NCI-H1048 (cell line): ENCODE data around the gene CDC34.

Source experiments
- DNase-seq: peaks from one replicate; lab custom pipeline; 2025; lab: John Stamatoyannopoulos, UW

Gene CDC34

GRCh38 chr19:531753-532560 is at the start of gene CDC34:
Gene CDC34 (plus strand): TSS chr19:531760. CDS start chr19:531932, 172 bp downstream.
- no peak for DNase-seq

DNA sequence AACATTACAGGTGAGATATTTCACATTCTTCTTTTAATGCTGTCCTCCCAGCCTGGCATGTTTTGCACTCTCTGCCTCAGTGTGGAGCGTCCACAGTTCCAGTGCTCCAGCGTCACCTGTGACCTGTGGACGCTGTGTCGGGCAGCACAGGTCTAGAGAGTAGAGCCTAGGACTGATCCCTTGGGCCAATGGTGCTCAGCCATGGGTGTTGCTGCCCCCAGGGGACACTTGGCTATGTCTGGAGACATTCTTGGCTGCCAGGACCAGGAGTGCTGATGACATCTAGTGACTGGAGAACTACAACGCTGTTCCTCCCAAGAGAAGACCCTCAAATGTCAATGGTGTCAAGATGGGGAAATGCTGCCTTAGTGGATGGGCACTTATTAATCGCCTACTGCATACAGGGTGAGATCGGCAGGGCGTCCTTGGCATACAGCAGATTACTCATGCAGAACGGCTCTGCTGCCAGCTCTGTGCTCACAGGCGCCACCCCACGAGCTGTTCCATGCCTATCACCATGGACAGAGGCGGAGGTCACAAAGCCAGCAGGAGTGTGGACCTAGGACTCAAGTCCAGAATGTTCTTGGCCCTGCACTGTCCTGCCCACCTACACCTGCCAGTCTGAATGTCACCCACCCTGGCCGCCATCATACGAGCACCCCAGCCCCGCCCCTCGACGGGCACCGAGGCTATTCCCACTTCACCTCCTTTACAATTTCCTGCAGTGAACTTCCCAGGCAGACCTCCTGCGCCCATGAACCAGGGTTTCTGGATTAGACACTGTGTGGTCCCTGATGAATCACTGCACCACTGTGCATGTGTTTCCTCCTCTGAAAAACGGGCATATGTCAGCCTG is 49.1 kb upstream of the CDC34 start:
- DNase-seq, result no peak

GRCh38 chr19:483332-484072 is 48.1 kb upstream of the CDC34 start:
- DNase-seq, result no peak

- no peak for DNase-seq
Observed at GRCh38 chr19:484494-484893, 47.1 kb upstream of the CDC34 start.

- DNase-seq, result no peak
Observed at GRCh38 chr19:485077-485476, 46.5 kb upstream of the CDC34 start.

DNA sequence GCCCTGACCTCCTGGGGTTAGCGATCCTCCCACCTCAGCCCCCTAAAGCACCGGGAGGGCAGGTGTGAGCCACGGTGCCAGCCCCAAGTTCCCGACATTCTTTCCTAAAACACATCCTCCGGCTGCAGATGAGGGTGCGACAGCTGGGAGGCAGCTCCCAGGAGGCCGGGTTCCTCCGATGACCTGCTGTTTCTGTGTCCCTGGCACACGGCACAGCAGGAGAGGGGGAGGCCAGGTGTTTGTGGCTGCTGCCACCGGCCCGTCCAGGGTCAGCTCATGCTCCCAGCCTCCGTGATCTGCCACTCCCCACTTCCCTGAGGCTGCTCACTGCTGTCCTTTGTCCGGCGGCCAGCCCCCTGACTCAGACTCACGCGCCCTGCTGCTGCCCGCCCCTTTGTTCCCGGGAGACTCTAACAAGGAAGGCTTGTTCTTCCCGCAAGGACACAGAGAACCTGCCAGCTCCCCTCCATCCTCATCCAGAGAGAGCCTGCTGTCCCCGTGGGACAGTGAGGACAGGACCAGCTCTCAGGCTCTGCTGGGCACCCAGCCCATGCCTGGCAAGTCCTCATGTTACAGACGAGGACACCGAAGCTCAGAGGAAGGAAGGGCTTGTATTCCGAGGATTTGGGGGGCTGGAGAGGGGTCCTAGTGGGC is 45.9 kb upstream of the CDC34 start:
- DNase-seq, result no peak

DNA sequence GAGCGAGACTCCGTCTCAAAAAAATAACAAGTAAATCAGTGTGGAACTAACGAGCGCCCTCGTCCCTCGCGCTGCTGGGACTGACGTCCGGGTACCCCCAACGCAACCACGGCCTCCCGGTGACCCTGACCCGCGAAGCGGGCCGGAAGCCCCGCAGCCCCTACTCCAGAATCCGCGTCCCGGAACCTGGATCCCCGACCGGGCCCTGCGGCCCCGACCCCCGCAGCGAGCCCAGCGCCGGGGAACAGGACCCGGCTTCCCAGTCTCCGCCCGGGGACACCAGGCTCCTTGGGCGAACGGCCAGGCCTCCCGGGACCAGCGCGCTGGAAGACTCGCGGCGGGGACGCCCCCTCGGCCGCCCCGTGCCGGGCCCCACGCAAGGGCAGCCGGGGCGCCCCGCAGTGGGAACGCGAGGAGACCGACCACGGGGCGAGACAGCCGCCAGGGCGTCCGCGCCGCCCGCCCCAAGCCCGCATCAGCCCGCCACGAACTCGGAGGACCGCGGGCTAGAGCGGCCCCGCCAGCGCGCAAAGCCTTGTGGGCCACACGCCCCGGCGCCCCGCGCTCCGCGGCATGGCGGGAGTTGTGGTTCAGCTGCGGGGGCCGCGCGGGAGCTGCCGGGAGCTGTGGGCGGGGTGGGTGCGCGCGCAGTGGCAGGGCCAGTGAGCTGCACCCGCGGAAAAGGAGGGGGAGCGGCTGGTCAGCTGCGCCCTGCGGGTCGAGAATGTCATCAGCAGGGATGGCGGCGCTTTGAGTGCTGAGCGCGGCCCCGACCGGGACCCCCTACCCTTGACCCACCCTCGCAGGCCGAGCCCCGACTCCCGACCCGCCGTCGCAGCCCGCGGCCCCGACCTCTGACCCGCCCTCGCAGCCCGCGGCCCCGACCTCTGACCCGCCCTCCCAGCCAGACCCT is 42.8 kb upstream of the CDC34 start:
- DNase-seq, result peak; percentile 75

DNA sequence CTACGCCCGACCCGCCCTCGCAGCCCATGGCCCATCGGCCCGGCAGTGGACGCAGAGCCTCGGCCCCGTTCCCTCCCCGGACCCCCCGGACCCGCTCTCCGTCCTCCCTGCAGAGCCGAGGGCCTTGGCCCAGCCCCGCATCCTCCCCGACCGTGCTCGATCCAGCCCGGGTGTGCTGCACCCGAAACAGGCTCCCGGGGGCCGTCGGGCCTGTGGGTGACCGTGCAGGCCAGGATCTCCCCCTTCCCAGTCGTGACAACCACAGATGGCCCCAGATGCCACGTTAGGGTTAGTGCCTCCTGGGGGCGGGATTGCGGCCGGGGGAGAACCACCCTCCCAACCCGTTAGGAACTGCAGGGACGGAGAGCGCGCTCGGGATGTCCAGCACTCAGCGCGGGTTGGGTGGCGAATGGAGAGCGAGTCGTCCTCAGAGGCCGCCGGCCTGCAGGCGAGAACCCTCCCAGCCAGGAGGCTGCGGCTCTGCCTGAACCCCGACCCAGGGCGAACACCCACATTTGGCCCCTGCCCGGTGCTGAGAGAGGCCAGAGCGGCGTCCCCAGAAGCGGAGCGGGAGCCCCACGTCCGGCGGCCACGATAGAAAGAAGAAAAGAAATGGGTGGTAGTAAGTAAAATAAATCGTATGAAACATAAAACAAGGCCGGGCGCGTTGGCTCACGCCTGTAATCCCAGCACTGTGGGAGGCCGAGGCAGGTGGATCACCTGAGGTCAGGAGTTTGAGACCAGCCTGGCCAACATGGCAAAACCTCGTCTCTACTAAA is 42.0 kb upstream of the CDC34 start:
- DNase-seq, result no peak

- no peak for DNase-seq
Observed at GRCh38 chr19:491146-491741, 40.3 kb upstream of the CDC34 start.

GRCh38 chr19:492091-492531 is 39.4 kb upstream of the CDC34 start:
- DNase-seq, result no peak

- no peak for DNase-seq
Observed at GRCh38 chr19:493391-494170, 38.0 kb upstream of the CDC34 start.

DNA sequence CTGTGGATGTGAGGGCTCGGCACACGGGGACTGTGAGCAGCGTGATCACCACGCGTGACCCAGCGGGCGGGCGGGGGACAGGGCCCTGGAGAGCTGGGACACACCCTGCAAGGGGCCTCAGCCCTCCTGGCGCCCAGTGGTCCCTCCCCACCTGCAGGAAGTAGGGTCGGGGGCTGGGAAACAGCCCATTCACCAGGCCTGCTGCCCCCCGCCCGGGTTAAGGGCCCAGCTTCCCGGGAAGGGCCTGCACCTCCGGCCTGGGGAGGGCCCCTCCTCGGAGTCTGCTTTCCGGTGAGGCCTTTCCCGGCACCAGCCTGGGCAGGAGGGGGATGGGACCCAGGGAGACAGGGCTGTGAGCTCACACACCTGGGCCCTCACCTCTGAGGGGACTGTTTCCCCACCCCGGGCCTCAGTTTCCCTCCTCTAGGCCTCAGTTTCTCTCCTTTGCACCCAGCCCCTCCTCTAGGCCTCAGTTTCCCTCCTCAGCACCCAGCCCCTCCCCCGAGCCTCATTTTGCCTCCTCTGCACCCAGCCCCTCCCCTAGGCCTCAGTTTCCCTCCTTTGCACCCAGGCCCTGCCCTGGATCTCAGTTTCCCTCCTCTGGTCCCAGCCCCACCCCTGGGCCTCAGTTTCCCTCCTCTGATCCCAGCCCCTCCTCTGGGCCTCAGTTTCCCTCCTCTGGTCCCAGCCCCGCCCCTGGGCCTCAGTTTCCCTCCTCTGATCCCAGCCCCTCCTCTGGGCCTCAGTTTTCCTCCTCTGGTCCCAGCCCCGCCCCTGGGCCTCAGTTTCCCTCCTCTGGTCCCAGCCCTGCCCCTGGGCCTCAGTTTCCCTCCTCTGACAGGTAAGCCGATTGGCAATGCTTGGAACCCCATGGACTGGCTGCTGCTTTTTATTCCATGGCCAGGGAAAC is 37.1 kb upstream of the CDC34 start:
- no peak for DNase-seq

DNA sequence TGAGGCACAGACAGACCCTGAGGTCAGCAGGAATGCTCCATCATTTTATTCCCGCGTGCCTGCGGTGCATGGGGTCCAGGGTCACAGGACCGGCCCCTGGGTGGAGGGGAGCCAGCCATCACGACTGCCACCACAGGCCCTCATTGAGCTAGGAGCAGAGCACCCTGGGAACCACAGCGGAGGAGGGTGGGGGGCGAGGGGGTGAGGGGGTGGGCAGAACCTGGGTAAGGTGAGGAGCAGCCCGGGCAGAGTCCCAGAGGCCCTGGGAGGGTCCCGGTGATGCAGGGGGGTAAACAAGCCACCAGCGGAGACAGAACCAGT is 36.5 kb upstream of the CDC34 start:
- DNase-seq, result no peak

GRCh38 chr19:495402-496111 is 36.0 kb upstream of the CDC34 start:
- no peak for DNase-seq

- DNase-seq, result no peak
Observed at GRCh38 chr19:496112-496665, 35.4 kb upstream of the CDC34 start, which contains the start of gene MADCAM1. Gene MADCAM1 (plus strand): TSS chr19:496486. CDS start chr19:496500, 14 bp downstream.

- DNase-seq, result no peak
Observed at GRCh38 chr19:496986-497385, 34.6 kb upstream of the CDC34 start.

DNA sequence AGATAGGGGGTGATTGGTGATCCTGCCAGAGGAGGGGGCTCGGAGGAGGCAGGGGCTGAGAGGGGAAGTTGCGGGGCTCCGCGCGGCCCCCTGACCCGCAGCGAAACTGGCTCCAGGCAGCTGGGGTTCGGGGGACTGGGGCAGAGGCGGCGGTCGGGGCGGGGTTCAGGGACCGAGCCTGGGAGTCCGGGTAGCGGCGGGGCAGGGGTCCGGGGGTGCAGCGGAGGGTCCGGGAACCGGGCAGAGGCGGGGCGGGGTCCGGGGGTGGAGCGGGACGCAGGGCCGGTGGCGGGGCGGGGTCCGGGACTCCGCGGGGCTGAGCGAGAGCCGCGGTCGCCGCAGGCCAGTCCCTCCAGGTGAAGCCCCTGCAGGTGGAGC is 34.1 kb upstream of the CDC34 start:
- no peak for DNase-seq
